Measurements from ENCODE around the gene POMT2.

The POMT2 gene

DNA sequence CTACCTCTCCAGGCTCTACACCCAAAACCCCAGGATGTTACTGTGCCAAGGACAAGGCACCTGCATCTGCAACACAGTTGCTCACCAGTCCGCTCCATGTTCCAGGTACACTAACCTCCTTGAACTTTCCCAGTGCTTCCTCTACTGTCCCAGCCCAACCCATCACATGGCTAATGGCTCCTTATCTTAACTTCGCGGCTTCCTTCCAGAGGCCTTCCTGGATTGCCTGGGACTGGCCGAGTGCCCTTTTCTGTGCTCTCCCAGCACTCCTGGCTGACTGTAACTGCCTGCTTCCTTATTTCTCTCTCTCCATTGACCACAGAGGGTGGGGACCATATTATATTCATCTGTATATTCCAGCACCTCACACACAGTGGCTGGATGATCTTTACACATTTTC lies 20.9 kb downstream of the POMT2 start:
- 40% methylated on average over 4 of the region's 4 CpGs for WGBS (ENCODE audit: insufficient coverage)
- no peaks in the 10 kb centered on the region for H3K27me3 ChIP-seq (replicated peaks in 2 of 5; ENCODE audit: control insufficient read depth in 4 of 5, insufficient read depth in 5 of 5, low read length in 4 of 5)
- peaks cover 5 to 38% (median 13%) of the 10 kb centered on the region in 4 experiments for H3K36me3 ChIP-seq (ENCODE audit: control insufficient read depth in 4 of 4, insufficient read depth in 4 of 4, low read length in 3 of 4)
- H3K4me1 ChIP-seq (ENCODE audit: control extremely low read depth in 1 of 4, control insufficient read depth in 4 of 4, insufficient read depth in 4 of 4, low read length in 3 of 4) = peaks cover 0 to 8% (median 6%) of the 10 kb centered on the region in 4 experiments
- H3K9me3 ChIP-seq (ENCODE audit: control extremely low read depth in 1 of 5, control insufficient read depth in 4 of 5, insufficient read depth in 2 of 5, low read depth in 1 of 5, low read length in 4 of 5) = no peaks in the 10 kb centered on the region
- no peak overlapping the region for H3K4me3 ChIP-seq (ENCODE audit: control insufficient read depth in 1 of 7, extremely low read depth in 1 of 7, insufficient read depth in 4 of 7, low read depth in 2 of 7, low read length in 6 of 7)
- H3K27ac ChIP-seq (ENCODE audit: insufficient read depth in 1 of 2, low read depth in 1 of 2, low read length in 2 of 2, poor library complexity in 1 of 2, severe bottlenecking in 2 of 2) = no peak overlapping the region
- ChIA-PET CTCF (interaction anchor here (1.2 to 12.9 kb wide), 5 partner anchors 16 to 251 kb away, joined by 3 to 251 read pairs (median 4); partner anchors contain the start of genes GSTZ1 and POMT2), POLR2A (no interaction called here)
- peak in 1 of 3 donors; percentile 10 for DNase-seq

DNA sequence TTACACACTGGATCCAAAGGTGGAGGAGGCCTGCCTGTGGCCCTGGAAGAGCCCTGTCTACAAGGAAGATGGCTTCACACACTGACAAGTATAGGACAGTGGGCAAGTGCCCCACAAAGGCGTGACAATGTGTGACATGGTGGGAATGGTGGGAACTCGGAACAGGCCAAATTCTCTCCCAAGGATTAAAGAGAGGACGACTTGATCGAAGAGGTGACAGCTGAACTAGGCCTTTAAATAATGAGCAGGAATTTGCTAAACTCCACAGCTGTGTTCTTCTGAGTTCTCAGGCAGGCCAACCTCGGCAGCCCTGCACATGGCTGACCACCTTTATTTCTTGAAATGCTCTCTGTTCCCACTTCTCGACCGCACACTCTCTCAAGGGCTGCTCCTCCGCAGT lies 23.8 kb downstream of the POMT2 start:
- no peak overlapping the region for H3K4me3 ChIP-seq (ENCODE audit: control insufficient read depth in 1 of 7, extremely low read depth in 1 of 7, insufficient read depth in 4 of 7, low read depth in 2 of 7, low read length in 6 of 7)
- no peak for DNase-seq
- H3K27me3 ChIP-seq (replicated peaks in 2 of 5; ENCODE audit: control insufficient read depth in 4 of 5, insufficient read depth in 5 of 5, low read length in 4 of 5) = no peaks in the 10 kb centered on the region
- ChIA-PET POLR2A (no interaction called here), CTCF (interaction anchor here (0.7 to 12.9 kb wide), 3 partner anchors 19 to 112 kb away, joined by 3 to 251 read pairs (median 4); partner anchors contain the start of genes GSTZ1 and POMT2)
- H3K27ac ChIP-seq (ENCODE audit: insufficient read depth in 1 of 2, low read depth in 1 of 2, low read length in 2 of 2, poor library complexity in 1 of 2, severe bottlenecking in 2 of 2) = no peak overlapping the region
- H3K36me3 ChIP-seq (ENCODE audit: control insufficient read depth in 4 of 4, insufficient read depth in 4 of 4, low read length in 3 of 4) = peaks cover 0 to 31% (median 11%) of the 10 kb centered on the region in 4 experiments
- peaks cover 0 to 7% (median 2%) of the 10 kb centered on the region in 4 experiments for H3K4me1 ChIP-seq (ENCODE audit: control extremely low read depth in 1 of 4, control insufficient read depth in 4 of 4, insufficient read depth in 4 of 4, low read length in 3 of 4)
- no peaks in the 10 kb centered on the region for H3K9me3 ChIP-seq (ENCODE audit: control extremely low read depth in 1 of 5, control insufficient read depth in 4 of 5, insufficient read depth in 2 of 5, low read depth in 1 of 5, low read length in 4 of 5)
- 97% methylated on average over 8 of the region's 8 CpGs for WGBS (ENCODE audit: insufficient coverage)

- Histone ChIP-seq H3K36me3 (ENCODE audit: control insufficient read depth in 4 of 4, insufficient read depth in 4 of 4, low read length in 3 of 4) (peaks cover 0 to 28% (median 11%) of the 10 kb centered on the region in 4 experiments), H3K27ac (ENCODE audit: insufficient read depth in 1 of 2, low read depth in 1 of 2, low read length in 2 of 2, poor library complexity in 1 of 2, severe bottlenecking in 2 of 2) (no peak overlapping the region), H3K4me3 (ENCODE audit: control insufficient read depth in 1 of 7, extremely low read depth in 1 of 7, insufficient read depth in 4 of 7, low read depth in 2 of 7, low read length in 6 of 7) (no peak overlapping the region), H3K9me3 (ENCODE audit: control extremely low read depth in 1 of 5, control insufficient read depth in 4 of 5, insufficient read depth in 2 of 5, low read depth in 1 of 5, low read length in 4 of 5) (no peaks in the 10 kb centered on the region), H3K27me3 (replicated peaks in 2 of 5; ENCODE audit: control insufficient read depth in 4 of 5, insufficient read depth in 5 of 5, low read length in 4 of 5) (no peaks in the 10 kb centered on the region), H3K4me1 (ENCODE audit: control extremely low read depth in 1 of 4, control insufficient read depth in 4 of 4, insufficient read depth in 4 of 4, low read length in 3 of 4) (peaks cover 0 to 7% (median 2%) of the 10 kb centered on the region in 4 experiments)
- DNase-seq = no peak
- CTCF ChIA-PET = interaction anchor here (1.0 to 12.9 kb wide), 2 partner anchors 11 to 19 kb away, joined by 3 to 251 read pairs; partner anchors contain the start of genes GSTZ1 and POMT2
- POLR2A ChIA-PET = no interaction called here
- WGBS (ENCODE audit: insufficient coverage) = 90% methylated on average over 13 of the region's 13 CpGs
These were observed 24.5 kb downstream of the POMT2 start for GRCh38 chr14:77296155-77296554.

DNA sequence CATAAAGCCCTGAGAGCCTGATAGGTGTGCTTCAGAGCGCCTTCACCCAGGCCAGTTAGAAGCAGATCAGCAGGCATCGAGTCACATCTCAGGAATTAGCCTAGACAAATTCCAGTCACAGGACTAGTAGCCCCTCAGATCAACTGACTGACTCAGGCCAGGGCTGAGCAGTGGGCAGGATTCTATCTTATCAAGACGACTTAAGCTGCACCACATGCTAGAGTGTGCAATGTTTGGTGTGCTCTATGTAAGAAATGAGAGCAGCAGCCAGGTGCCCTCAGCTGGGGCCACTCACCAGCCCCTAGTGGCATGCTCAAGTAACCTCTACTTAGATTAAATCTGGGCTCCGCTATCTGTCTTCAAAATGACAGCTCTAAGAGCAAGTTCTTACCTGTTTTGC lies 30.0 kb downstream of the POMT2 start:
- ChIA-PET POLR2A (no interaction called here), CTCF (interaction anchor here (0.5 to 4.3 kb wide), 5 partner anchors 8 to 491 kb away, joined by 3 to 14 read pairs (median 5); no protein-coding TSS in a partner anchor)
- no peak overlapping the region for H3K4me3 ChIP-seq (ENCODE audit: control insufficient read depth in 1 of 7, extremely low read depth in 1 of 7, insufficient read depth in 4 of 7, low read depth in 2 of 7, low read length in 6 of 7)
- no peaks in the 10 kb centered on the region for H3K9me3 ChIP-seq (ENCODE audit: control extremely low read depth in 1 of 5, control insufficient read depth in 4 of 5, insufficient read depth in 2 of 5, low read depth in 1 of 5, low read length in 4 of 5)
- peak in 1 of 3 donors; percentile 12 for DNase-seq
- WGBS (ENCODE audit: insufficient coverage) = 96% methylated on average over 3 of the region's 4 CpGs
- H3K36me3 ChIP-seq (ENCODE audit: control insufficient read depth in 4 of 4, insufficient read depth in 4 of 4, low read length in 3 of 4) = peaks cover under 1 to 21% (median 4%) of the 10 kb centered on the region in 4 experiments
- no peak overlapping the region for H3K27ac ChIP-seq (ENCODE audit: insufficient read depth in 1 of 2, low read depth in 1 of 2, low read length in 2 of 2, poor library complexity in 1 of 2, severe bottlenecking in 2 of 2)
- H3K27me3 ChIP-seq (replicated peaks in 2 of 5; ENCODE audit: control insufficient read depth in 4 of 5, insufficient read depth in 5 of 5, low read length in 4 of 5) = no peaks in the 10 kb centered on the region
- H3K4me1 ChIP-seq (ENCODE audit: control extremely low read depth in 1 of 4, control insufficient read depth in 4 of 4, insufficient read depth in 4 of 4, low read length in 3 of 4) = no peaks in the 10 kb centered on the region

- Histone ChIP-seq H3K4me1 (ENCODE audit: control extremely low read depth in 1 of 4, control insufficient read depth in 4 of 4, insufficient read depth in 4 of 4, low read length in 3 of 4) (no peaks in the 10 kb centered on the region), H3K36me3 (ENCODE audit: control insufficient read depth in 4 of 4, insufficient read depth in 4 of 4, low read length in 3 of 4) (peaks cover 6 to 43% (median 24%) of the 10 kb centered on the region in 4 experiments), H3K27ac (ENCODE audit: insufficient read depth in 1 of 2, low read depth in 1 of 2, low read length in 2 of 2, poor library complexity in 1 of 2, severe bottlenecking in 2 of 2) (no peak overlapping the region), H3K4me3 (ENCODE audit: control insufficient read depth in 1 of 7, extremely low read depth in 1 of 7, insufficient read depth in 4 of 7, low read depth in 2 of 7, low read length in 6 of 7) (no peak overlapping the region), H3K9me3 (ENCODE audit: control extremely low read depth in 1 of 5, control insufficient read depth in 4 of 5, insufficient read depth in 2 of 5, low read depth in 1 of 5, low read length in 4 of 5) (no peaks in the 10 kb centered on the region), H3K27me3 (replicated peaks in 2 of 5; ENCODE audit: control insufficient read depth in 4 of 5, insufficient read depth in 5 of 5, low read length in 4 of 5) (no peaks in the 10 kb centered on the region)
- WGBS (ENCODE audit: insufficient coverage) = no CpG with 5 or more reads among the region's 5 CpGs
- no peak for DNase-seq
- POLR2A ChIA-PET = no interaction called here
- CTCF ChIA-PET = interaction anchor here (0.9 to 1.7 kb wide), 4 partner anchors 12 to 134 kb away, joined by 3 to 6 read pairs (median 4); no protein-coding TSS in a partner anchor
These were observed 34.1 kb downstream of the POMT2 start for GRCh38 chr14:77286576-77286975.

DNA sequence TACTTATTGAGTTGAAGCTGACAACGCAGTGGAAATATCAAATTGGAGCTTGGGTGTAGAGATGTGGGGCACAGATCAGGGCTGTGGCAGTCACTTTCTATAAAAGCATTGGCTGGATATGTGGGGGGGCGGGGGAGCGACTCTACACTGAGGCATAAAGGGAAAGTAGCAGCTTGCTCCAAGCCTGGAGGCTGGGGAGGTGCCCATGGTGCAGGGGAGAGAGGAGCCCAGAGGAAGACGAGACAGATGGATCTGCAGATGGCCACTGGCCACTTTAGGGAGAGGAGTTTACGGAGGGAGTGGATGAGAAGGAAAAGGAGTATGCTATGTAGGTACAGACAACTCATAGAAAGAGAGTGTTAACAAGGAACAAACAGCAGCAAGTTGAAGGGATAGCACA lies 36.2 kb downstream of the POMT2 start:
- CTCF ChIA-PET = no interaction called here
- WGBS (ENCODE audit: insufficient coverage) = 99% methylated on average over 5 of the region's 5 CpGs
- no peak overlapping the region for H3K27ac ChIP-seq (ENCODE audit: insufficient read depth in 1 of 2, low read depth in 1 of 2, low read length in 2 of 2, poor library complexity in 1 of 2, severe bottlenecking in 2 of 2)

GRCh38 chr14:77284066-77284465 lies 36.6 kb downstream of the POMT2 start:
- WGBS (ENCODE audit: insufficient coverage) = 96% methylated on average over 3 of the region's 4 CpGs
- Histone ChIP-seq H3K4me3 (ENCODE audit: control insufficient read depth in 1 of 7, extremely low read depth in 1 of 7, insufficient read depth in 4 of 7, low read depth in 2 of 7, low read length in 6 of 7) (no peak overlapping the region), H3K27ac (ENCODE audit: insufficient read depth in 1 of 2, low read depth in 1 of 2, low read length in 2 of 2, poor library complexity in 1 of 2, severe bottlenecking in 2 of 2) (no peak overlapping the region), H3K4me1 (ENCODE audit: control extremely low read depth in 1 of 4, control insufficient read depth in 4 of 4, insufficient read depth in 4 of 4, low read length in 3 of 4) (no peaks in the 10 kb centered on the region), H3K9me3 (ENCODE audit: control extremely low read depth in 1 of 5, control insufficient read depth in 4 of 5, insufficient read depth in 2 of 5, low read depth in 1 of 5, low read length in 4 of 5) (no peaks in the 10 kb centered on the region), H3K27me3 (replicated peaks in 2 of 5; ENCODE audit: control insufficient read depth in 4 of 5, insufficient read depth in 5 of 5, low read length in 4 of 5) (no peaks in the 10 kb centered on the region), H3K36me3 (ENCODE audit: control insufficient read depth in 4 of 4, insufficient read depth in 4 of 4, low read length in 3 of 4) (peaks cover 6 to 45% (median 28%) of the 10 kb centered on the region in 4 experiments)
- CTCF ChIA-PET = no interaction called here
- no peak for DNase-seq
- POLR2A ChIA-PET = no interaction called here

More for the DNA sequence above, 36.2 kb downstream of the POMT2 start:
- peaks cover 6 to 42% (median 26%) of the 10 kb centered on the region in 4 experiments for H3K36me3 ChIP-seq (ENCODE audit: control insufficient read depth in 4 of 4, insufficient read depth in 4 of 4, low read length in 3 of 4)
- POLR2A ChIA-PET = no interaction called here
- H3K9me3 ChIP-seq (ENCODE audit: control extremely low read depth in 1 of 5, control insufficient read depth in 4 of 5, insufficient read depth in 2 of 5, low read depth in 1 of 5, low read length in 4 of 5) = no peaks in the 10 kb centered on the region
- H3K27me3 ChIP-seq (replicated peaks in 2 of 5; ENCODE audit: control insufficient read depth in 4 of 5, insufficient read depth in 5 of 5, low read length in 4 of 5) = no peaks in the 10 kb centered on the region
- no peaks in the 10 kb centered on the region for H3K4me1 ChIP-seq (ENCODE audit: control extremely low read depth in 1 of 4, control insufficient read depth in 4 of 4, insufficient read depth in 4 of 4, low read length in 3 of 4)
- no peak for DNase-seq
- H3K4me3 ChIP-seq (ENCODE audit: control insufficient read depth in 1 of 7, extremely low read depth in 1 of 7, insufficient read depth in 4 of 7, low read depth in 2 of 7, low read length in 6 of 7) = no peak overlapping the region
